HT-29 (cell line): Measurements from ENCODE around the gene NABP1. TPM values are rescaled to one million over a fixed set of nuclear protein-coding genes. Genes with fewer than 3 reads are reported as not detected.
A peak's percentile ranks its signal among the peaks of the same experiment; 100 is the strongest.

Experiments
- DNase-seq: peaks from one replicate; pipeline ENCODE4 v3.0.0-alpha.2; 2015; ENCODE audit warnings: low spot score
- total RNA-seq: library from RNA; depleted of rRNA; stranded (reverse); fragments of >200 nt; shearing (Covaris generic); gene quantifications from 2 replicates; pipeline ENCODE4 v1.2.3, GENCODE V29; 2014

NABP1 gene
- total RNA-seq, 1 experiment from 2014 or later, result 7.4 TPM

- DNase-seq, result no peak
These were observed 2.7 kb downstream of the NABP1 start for GRCh38 chr2:191680639-191681038.

- no peak for DNase-seq
These were observed 4.2 kb downstream of the NABP1 start for GRCh38 chr2:191682126-191682525.

- DNase-seq, result no peak
These were observed 8.1 kb downstream of the NABP1 start for GRCh38 chr2:191686066-191686465.

GRCh38 chr2:191686729-191687128 is 8.8 kb downstream of the NABP1 start:
- no peak for DNase-seq

GRCh38 chr2:191687867-191688266 is 9.9 kb downstream of the NABP1 start:
- no peak for DNase-seq

- peak; percentile 32 for DNase-seq
These were observed 11.2 kb downstream of the NABP1 start for GRCh38 chr2:191688934-191689695.

GRCh38 chr2:191690327-191690726 is 12.4 kb downstream of the NABP1 start:
- no peak for DNase-seq

- DNase-seq, result peak; percentile 85
These were observed 13.2 kb downstream of the NABP1 start for GRCh38 chr2:191691016-191691735.

GRCh38 chr2:191691898-191692297 is 14.0 kb downstream of the NABP1 start:
- DNase-seq, result no peak

GRCh38 chr2:191692502-191693115 is 14.7 kb downstream of the NABP1 start:
- DNase-seq, result no peak

- DNase-seq, result no peak
These were observed 15.2 kb downstream of the NABP1 start for GRCh38 chr2:191693166-191693565.

GRCh38 chr2:191693778-191694177 is 15.8 kb downstream of the NABP1 start:
- no peak for DNase-seq

- no peak for DNase-seq
These were observed 18.1 kb downstream of the NABP1 start for GRCh38 chr2:191696001-191696400.

GRCh38 chr2:191696966-191697365 is 19.0 kb downstream of the NABP1 start:
- DNase-seq, result no peak

GRCh38 chr2:191697870-191698269 is 19.9 kb downstream of the NABP1 start:
- no peak for DNase-seq

- DNase-seq, result no peak
These were observed 21.5 kb downstream of the NABP1 start for GRCh38 chr2:191699341-191699945.

GRCh38 chr2:191701029-191701428 is 23.1 kb downstream of the NABP1 start:
- no peak for DNase-seq

GRCh38 chr2:191701696-191702095 is 23.8 kb downstream of the NABP1 start:
- DNase-seq, result no peak

GRCh38 chr2:191703079-191703725 is 25.3 kb downstream of the NABP1 start:
- DNase-seq, result no peak

- no peak for DNase-seq
These were observed 27.1 kb downstream of the NABP1 start for GRCh38 chr2:191705084-191705483.

GRCh38 chr2:191705701-191706100 is 27.8 kb downstream of the NABP1 start:
- DNase-seq, result no peak

- no peak for DNase-seq
These were observed 28.9 kb downstream of the NABP1 start for GRCh38 chr2:191706791-191707190.
